H1 (cell line): Measurements from ENCODE around the gene GPR160. TPM values are rescaled to one million over a fixed set of nuclear protein-coding genes. Genes with fewer than 3 reads are reported as not detected.

ENCODE experiments used
- BRCA1 ChIP-seq: IDR thresholded peaks from 2 replicates; pipeline ENCODE4 v1.6.1; 2012; ENCODE audit warnings: low read depth, low read length, improper control_type of control experiment
- CBX8 ChIP-seq: fragments of 300-800, 300-1000 bp; sonication (generic); IDR thresholded peaks from 2 replicates; pipeline ENCODE4 v1.7.1; 2016; ENCODE audit warnings: low read depth, low read length, borderline replicate concordance
- KDM5A ChIP-seq: fragments of 200-600 bp; IDR thresholded peaks from 2 replicates; pipeline ENCODE4 v1.7.1; 2012; ENCODE audit warnings: mild to moderate bottlenecking, low read length, inconsistent platforms, mixed read lengths
- POLR2AphosphoS5 ChIP-seq: IDR thresholded peaks from 2 replicates; pipeline ENCODE4 v1.6.1; 2011; ENCODE audit warnings: low read depth, low read length
- SIN3A ChIP-seq, 2 experiments: IDR thresholded peaks in 1 of 2; conservative IDR thresholded peaks in 1 of 2; 2 replicates each; pipeline ENCODE4 v1.6.1; 2011 to 2012; ENCODE audit warnings: low read length in 2 of 2, improper control_type of control experiment in 1 of 2, low read depth in 1 of 2, mild to moderate bottlenecking in 1 of 2
- SP2 ChIP-seq: IDR thresholded peaks from 2 replicates; pipeline ENCODE4 v1.6.1; 2012; ENCODE audit warnings: mild to moderate bottlenecking, low read length, inconsistent platforms
- SUZ12 ChIP-seq: fragments of 200-600 bp; sonication (generic); IDR thresholded peaks from 2 replicates; pipeline ENCODE4 v1.6.1; 2012; ENCODE audit warnings: mild to moderate bottlenecking, inconsistent platforms, low read length, moderate library complexity, mixed read lengths
- TAF7 ChIP-seq: optimal IDR thresholded peaks from 2 replicates; pipeline ENCODE3; 2011; ENCODE audit warnings: low read depth, mild to moderate bottlenecking, inconsistent platforms, low read length, moderate library complexity, borderline replicate concordance
- TCF12 ChIP-seq: IDR thresholded peaks from 2 replicates; pipeline ENCODE4 v1.6.1; 2011; ENCODE audit warnings: low read depth, mild to moderate bottlenecking, low read length
- polyA plus RNA-seq, 7 experiments: library from polyadenylated mRNA; depleted of rRNA in 3 of 7; stranded (reverse) in 5 of 7; unstranded in 2 of 7; fragments of >200 nt in 5 of 7; fragments of 200-250 nt in 2 of 7; gene quantifications; 1 replicate in 5 of 7; 2 replicates in 1 of 7; 4 replicates in 1 of 7; pipeline versions ENCODE4 v1.2.1 to v1.2.3, GENCODE V29; 2011 to 2013; ENCODE audit warnings: missing spikeins in 2 of 7, mixed read lengths in 2 of 7
- total RNA-seq: library from RNA; stranded (reverse); fragmentation: NEBNext Ultra II Directional; extraction: Animal tissue kit (Norgen Biotek cat#: 25700); gene quantifications from 2 replicates; pipeline ENCODE4 v1.2.1, GENCODE V29; 2021
- TF ChIP-seq, protein P1 (sequence below): fragments of 300-600 bp; sonication (generic); IDR thresholded peaks from 2 replicates; pipeline ENCODE4 v1.7.1; 2012; ENCODE audit warnings: low read length, moderate library complexity, mild to moderate bottlenecking, inconsistent platforms; ENCODE audit not compliant: insufficient replicate concordance
- TF ChIP-seq, protein P2 (sequence below): IDR thresholded peaks from 2 replicates; pipeline ENCODE4 v1.6.1; 2011; ENCODE audit warnings: low read length, improper control_type of control experiment

Gene GPR160
- total and polyA plus RNA-seq, 2 of the 8 experiments (the other 6 are each of a cell fraction or from before 2014, with no cell fraction given): 14.3 to 16.6 TPM

GRCh38 chr3:170083343-170083742 lies 45.5 kb downstream of the GPR160 start (continued):
- TF ChIP-seq, protein P1, sequence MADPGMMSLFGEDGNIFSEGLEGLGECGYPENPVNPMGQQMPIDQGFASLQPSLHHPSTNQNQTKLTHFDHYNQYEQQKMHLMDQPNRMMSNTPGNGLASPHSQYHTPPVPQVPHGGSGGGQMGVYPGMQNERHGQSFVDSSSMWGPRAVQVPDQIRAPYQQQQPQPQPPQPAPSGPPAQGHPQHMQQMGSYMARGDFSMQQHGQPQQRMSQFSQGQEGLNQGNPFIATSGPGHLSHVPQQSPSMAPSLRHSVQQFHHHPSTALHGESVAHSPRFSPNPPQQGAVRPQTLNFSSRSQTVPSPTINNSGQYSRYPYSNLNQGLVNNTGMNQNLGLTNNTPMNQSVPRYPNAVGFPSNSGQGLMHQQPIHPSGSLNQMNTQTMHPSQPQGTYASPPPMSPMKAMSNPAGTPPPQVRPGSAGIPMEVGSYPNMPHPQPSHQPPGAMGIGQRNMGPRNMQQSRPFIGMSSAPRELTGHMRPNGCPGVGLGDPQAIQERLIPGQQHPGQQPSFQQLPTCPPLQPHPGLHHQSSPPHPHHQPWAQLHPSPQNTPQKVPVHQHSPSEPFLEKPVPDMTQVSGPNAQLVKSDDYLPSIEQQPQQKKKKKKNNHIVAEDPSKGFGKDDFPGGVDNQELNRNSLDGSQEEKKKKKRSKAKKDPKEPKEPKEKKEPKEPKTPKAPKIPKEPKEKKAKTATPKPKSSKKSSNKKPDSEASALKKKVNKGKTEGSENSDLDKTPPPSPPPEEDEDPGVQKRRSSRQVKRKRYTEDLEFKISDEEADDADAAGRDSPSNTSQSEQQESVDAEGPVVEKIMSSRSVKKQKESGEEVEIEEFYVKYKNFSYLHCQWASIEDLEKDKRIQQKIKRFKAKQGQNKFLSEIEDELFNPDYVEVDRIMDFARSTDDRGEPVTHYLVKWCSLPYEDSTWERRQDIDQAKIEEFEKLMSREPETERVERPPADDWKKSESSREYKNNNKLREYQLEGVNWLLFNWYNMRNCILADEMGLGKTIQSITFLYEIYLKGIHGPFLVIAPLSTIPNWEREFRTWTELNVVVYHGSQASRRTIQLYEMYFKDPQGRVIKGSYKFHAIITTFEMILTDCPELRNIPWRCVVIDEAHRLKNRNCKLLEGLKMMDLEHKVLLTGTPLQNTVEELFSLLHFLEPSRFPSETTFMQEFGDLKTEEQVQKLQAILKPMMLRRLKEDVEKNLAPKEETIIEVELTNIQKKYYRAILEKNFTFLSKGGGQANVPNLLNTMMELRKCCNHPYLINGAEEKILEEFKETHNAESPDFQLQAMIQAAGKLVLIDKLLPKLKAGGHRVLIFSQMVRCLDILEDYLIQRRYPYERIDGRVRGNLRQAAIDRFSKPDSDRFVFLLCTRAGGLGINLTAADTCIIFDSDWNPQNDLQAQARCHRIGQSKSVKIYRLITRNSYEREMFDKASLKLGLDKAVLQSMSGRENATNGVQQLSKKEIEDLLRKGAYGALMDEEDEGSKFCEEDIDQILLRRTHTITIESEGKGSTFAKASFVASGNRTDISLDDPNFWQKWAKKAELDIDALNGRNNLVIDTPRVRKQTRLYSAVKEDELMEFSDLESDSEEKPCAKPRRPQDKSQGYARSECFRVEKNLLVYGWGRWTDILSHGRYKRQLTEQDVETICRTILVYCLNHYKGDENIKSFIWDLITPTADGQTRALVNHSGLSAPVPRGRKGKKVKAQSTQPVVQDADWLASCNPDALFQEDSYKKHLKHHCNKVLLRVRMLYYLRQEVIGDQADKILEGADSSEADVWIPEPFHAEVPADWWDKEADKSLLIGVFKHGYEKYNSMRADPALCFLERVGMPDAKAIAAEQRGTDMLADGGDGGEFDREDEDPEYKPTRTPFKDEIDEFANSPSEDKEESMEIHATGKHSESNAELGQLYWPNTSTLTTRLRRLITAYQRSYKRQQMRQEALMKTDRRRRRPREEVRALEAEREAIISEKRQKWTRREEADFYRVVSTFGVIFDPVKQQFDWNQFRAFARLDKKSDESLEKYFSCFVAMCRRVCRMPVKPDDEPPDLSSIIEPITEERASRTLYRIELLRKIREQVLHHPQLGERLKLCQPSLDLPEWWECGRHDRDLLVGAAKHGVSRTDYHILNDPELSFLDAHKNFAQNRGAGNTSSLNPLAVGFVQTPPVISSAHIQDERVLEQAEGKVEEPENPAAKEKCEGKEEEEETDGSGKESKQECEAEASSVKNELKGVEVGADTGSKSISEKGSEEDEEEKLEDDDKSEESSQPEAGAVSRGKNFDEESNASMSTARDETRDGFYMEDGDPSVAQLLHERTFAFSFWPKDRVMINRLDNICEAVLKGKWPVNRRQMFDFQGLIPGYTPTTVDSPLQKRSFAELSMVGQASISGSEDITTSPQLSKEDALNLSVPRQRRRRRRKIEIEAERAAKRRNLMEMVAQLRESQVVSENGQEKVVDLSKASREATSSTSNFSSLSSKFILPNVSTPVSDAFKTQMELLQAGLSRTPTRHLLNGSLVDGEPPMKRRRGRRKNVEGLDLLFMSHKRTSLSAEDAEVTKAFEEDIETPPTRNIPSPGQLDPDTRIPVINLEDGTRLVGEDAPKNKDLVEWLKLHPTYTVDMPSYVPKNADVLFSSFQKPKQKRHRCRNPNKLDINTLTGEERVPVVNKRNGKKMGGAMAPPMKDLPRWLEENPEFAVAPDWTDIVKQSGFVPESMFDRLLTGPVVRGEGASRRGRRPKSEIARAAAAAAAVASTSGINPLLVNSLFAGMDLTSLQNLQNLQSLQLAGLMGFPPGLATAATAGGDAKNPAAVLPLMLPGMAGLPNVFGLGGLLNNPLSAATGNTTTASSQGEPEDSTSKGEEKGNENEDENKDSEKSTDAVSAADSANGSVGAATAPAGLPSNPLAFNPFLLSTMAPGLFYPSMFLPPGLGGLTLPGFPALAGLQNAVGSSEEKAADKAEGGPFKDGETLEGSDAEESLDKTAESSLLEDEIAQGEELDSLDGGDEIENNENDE: no peak
- TF ChIP-seq BRCA1 (no peak), SIN3A (conservative IDR thresholded peaks at IDR 0.05 in 1 of 2, IDR thresholded peaks at IDR 0.05 in 1 of 2; ENCODE audit: low read depth in 1 of 2, low read length in 2 of 2) (no peak), CBX8 (no peak), SUZ12 (no peak), SP2 (no peak), POLR2AphosphoS5 (no peak), KDM5A (no peak), TCF12 (no peak), TAF7 (no peak)
- TF ChIP-seq, protein P2, sequence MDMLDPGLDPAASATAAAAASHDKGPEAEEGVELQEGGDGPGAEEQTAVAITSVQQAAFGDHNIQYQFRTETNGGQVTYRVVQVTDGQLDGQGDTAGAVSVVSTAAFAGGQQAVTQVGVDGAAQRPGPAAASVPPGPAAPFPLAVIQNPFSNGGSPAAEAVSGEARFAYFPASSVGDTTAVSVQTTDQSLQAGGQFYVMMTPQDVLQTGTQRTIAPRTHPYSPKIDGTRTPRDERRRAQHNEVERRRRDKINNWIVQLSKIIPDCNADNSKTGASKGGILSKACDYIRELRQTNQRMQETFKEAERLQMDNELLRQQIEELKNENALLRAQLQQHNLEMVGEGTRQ: no peak
